K562 (cell line): ENCODE data around the gene TBC1D17.

Experiments used
- CTCF ChIP-seq, 3 experiments: IDR thresholded peaks in 2 of 3; conservative IDR thresholded peaks in 1 of 3; 2 replicates each; pipeline ENCODE4 v1.5.1; 2011 to 2012; ENCODE audit warnings: low read length in 3 of 3, mild to moderate bottlenecking in 3 of 3, control low read depth in 2 of 3, improper control_type of control experiment in 1 of 3, inconsistent platforms in 1 of 3, low read depth in 1 of 3, mixed read lengths in 1 of 3, moderate library complexity in 1 of 3; ENCODE audit not compliant: insufficient read depth in 2 of 3
- JUNB ChIP-seq: fragments of 450-650 bp; formaldehyde crosslinking; conservative IDR thresholded peaks from 2 replicates; pipeline ENCODE4 v1.4.0; 2020; ENCODE audit warnings: mild to moderate bottlenecking
- MEIS2 ChIP-seq: fragments of 450-650 bp; IDR thresholded peaks from 2 replicates; pipeline ENCODE4 v1.6.1; 2014; ENCODE audit warnings: mild to moderate bottlenecking; ENCODE audit not compliant: partially characterized antibody
- MTA2 ChIP-seq: fragments of 450-650 bp; IDR thresholded peaks from 2 replicates; pipeline ENCODE4 v1.6.1; 2016; ENCODE audit warnings: low read depth
- NR0B1 ChIP-seq: fragments of 450-650 bp; IDR thresholded peaks from one replicate; pipeline ENCODE4 v1.6.1; 2018; ENCODE audit warnings: mild to moderate bottlenecking, moderate library complexity; ENCODE audit not compliant: partially characterized antibody
- NR2F6 ChIP-seq: fragments of 450-650 bp; formaldehyde crosslinking; IDR thresholded peaks from 2 replicates; pipeline ENCODE4 v1.4.0; 2020; ENCODE audit warnings: mild to moderate bottlenecking
- REST ChIP-seq, 2 experiments: fragments of 450-650 bp; formaldehyde crosslinking in 1 of 2; IDR thresholded peaks; 2 replicates each; pipeline versions ENCODE4 v1.4.0 to v1.6.1; 2014 to 2020; ENCODE audit warnings: mild to moderate bottlenecking in 2 of 2, borderline replicate concordance in 1 of 2, low read depth in 1 of 2
- RHOXF2B ChIP-seq: fragments of 250-450 bp; sonication (Bioruptor Pico); conservative IDR thresholded peaks from 2 replicates; pipeline ENCODE4 v1.5.1; 2021
- SPI1 ChIP-seq: IDR thresholded peaks from 2 replicates; pipeline ENCODE4 v1.6.1; 2011; ENCODE audit warnings: low read depth, low read length, control low read depth, borderline replicate concordance
- ZNF121 ChIP-seq: sonication (generic); formaldehyde crosslinking; conservative IDR thresholded peaks from 2 replicates; pipeline ENCODE4 v1.8.0; 2022; ENCODE audit warnings: missing genetic modification reagents
- ZNF384 ChIP-seq: IDR thresholded peaks from 2 replicates; pipeline ENCODE4 v1.6.1; 2012; ENCODE audit warnings: low read depth, low read length, improper control_type of control experiment
- ZZZ3 ChIP-seq: fragments of 450-650 bp; IDR thresholded peaks from 2 replicates; pipeline ENCODE4 v1.6.1; 2016; ENCODE audit warnings: antibody characterized with exemption, mild to moderate bottlenecking, moderate library complexity

GRCh38 chr19:49907745-49908446 is 30.4 kb downstream of the TBC1D17 start:
- no peak for TF ChIP-seq REST (IDR thresholded peaks at IDR 0.05; ENCODE audit: borderline replicate concordance)
- TF ChIP-seq REST (CRISPR knock-in tag; IDR thresholded peaks at IDR 0.05; ENCODE audit: low read depth) = no peak
- no peak for TF ChIP-seq MEIS2
- TF ChIP-seq MTA2 = no peak
- no peak for TF ChIP-seq NR2F6 (CRISPR knock-in tag)
- TF ChIP-seq RHOXF2B (CRISPR knock-in tag) = no peak
- no peak for TF ChIP-seq NR0B1
- TF ChIP-seq CTCF (IDR thresholded peaks at IDR 0.05 in 2 of 3, conservative IDR thresholded peaks at IDR 0.05 in 1 of 3; ENCODE audit: insufficient read depth in 2 of 3, low read depth in 1 of 3, low read length in 3 of 3) = no peak
- no peak for TF ChIP-seq ZNF384
- TF ChIP-seq JUNB (CRISPR knock-in tag) = no peak
- TF ChIP-seq ZNF121 (CRISPR knock-in tag) = no peak
- no peak for TF ChIP-seq ZZZ3
- no peak for TF ChIP-seq SPI1
